ENCODE measurements around the gene EGFL6.

EGFL6 gene

GRCh38 chrX:13552892-13553291 is 16.5 kb upstream of the EGFL6 start:
- H3K36me3 ChIP-seq (ENCODE audit: control insufficient read depth in 2 of 2, insufficient read depth in 1 of 2, low read length in 2 of 2), result no peaks in the 10 kb centered on the region
- no peak overlapping the region for H3K27ac ChIP-seq (ENCODE audit: extremely low read depth, low read depth, low read length)
- TF ChIP-seq SCRT2 (tag by site-specific recombination; IDR thresholded peaks at IDR 0.05), result no peak
- peak; percentile 90 for TF ChIP-seq ZNF37A (tag by site-specific recombination; IDR thresholded peaks at IDR 0.05)
- ChIA-PET POLR2A (no interaction called here), CTCF (interaction anchor here (0.8 to 1.3 kb wide), 2 partner anchors 92 to 781 kb away, joined by 3 read pairs; no protein-coding TSS in a partner anchor)
- H3K9me3 ChIP-seq (ENCODE audit: control insufficient read depth, insufficient read depth, low read depth, low read length), result no peaks in the 10 kb centered on the region
- no peaks in the 10 kb centered on the region for H3K4me1 ChIP-seq (ENCODE audit: control insufficient read depth, insufficient read depth, low read length)
- H3K4me3 ChIP-seq (ENCODE audit: low read depth, low read length), result no peak overlapping the region

DNA sequence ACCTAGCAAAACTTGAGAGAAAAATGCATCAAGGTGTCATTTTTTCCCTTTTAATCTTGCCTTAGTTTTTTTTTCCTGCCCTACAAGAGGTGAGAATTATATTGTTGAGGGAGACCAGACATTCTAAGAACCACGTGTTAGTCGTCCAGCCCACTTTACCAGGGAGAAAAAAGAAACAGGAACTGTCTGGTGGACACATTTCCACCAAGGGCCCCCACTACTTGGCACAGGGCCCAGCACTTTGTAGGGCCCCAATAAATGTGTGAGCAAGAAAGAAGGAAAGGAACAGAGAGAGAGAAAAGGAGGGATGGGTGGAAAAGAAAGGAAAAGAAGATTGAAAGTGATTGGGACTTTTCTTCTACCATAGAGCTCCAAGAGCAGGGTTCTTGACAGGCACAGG is 3.9 kb upstream of the EGFL6 start:
- no peaks in the 10 kb centered on the region for H3K36me3 ChIP-seq (ENCODE audit: control insufficient read depth in 2 of 2, insufficient read depth in 1 of 2, low read length in 2 of 2)
- H3K27ac ChIP-seq (ENCODE audit: extremely low read depth, low read depth, low read length), result no peak overlapping the region
- H3K4me1 ChIP-seq (ENCODE audit: control insufficient read depth, insufficient read depth, low read length), result no peaks in the 10 kb centered on the region
- TF ChIP-seq HOXC10 (CRISPR knock-in tag; IDR thresholded peaks at IDR 0.05), result no peak
- TF ChIP-seq ZNF366 (tag by site-specific recombination; conservative IDR thresholded peaks at IDR 0.05), result no peak
- TF ChIP-seq ZNF140 (tag by site-specific recombination; IDR thresholded peaks at IDR 0.05), result no peak
- TF ChIP-seq ZNF660 (tag by site-specific recombination; IDR thresholded peaks at IDR 0.05), result no peak
- no peak for TF ChIP-seq ZFHX2 (tag by site-specific recombination; conservative IDR thresholded peaks at IDR 0.05)
- no peak for TF ChIP-seq SCRT2 (tag by site-specific recombination; IDR thresholded peaks at IDR 0.05)
- TF ChIP-seq KLF1 (tag by site-specific recombination; IDR thresholded peaks at IDR 0.05), result no peak
- TF ChIP-seq ZNF791 (tag by site-specific recombination; IDR thresholded peaks at IDR 0.05), result no peak
- no peak for TF ChIP-seq ZNF426 (tag by site-specific recombination; IDR thresholded peaks at IDR 0.05)
- no peak for TF ChIP-seq ZNF433 (tag by site-specific recombination; IDR thresholded peaks at IDR 0.05; ENCODE audit: low read depth)
- TF ChIP-seq, protein P1, sequence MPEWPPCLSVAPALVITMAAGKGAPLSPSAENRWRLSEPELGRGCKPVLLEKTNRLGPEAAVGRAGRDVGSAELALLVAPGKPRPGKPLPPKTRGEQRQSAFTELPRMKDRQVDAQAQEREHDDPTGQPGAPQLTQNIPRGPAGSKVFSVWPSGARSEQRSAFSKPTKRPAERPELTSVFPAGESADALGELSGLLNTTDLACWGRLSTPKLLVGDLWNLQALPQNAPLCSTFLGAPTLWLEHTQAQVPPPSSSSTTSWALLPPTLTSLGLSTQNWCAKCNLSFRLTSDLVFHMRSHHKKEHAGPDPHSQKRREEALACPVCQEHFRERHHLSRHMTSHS (tag by site-specific recombination; IDR thresholded peaks at IDR 0.05), result no peak
- no peak for TF ChIP-seq ZNF830 (tag by site-specific recombination; IDR thresholded peaks at IDR 0.05; ENCODE audit: low read depth)
- TF ChIP-seq ZNF785 (tag by site-specific recombination; IDR thresholded peaks at IDR 0.05), result no peak
- TF ChIP-seq, protein P2, sequence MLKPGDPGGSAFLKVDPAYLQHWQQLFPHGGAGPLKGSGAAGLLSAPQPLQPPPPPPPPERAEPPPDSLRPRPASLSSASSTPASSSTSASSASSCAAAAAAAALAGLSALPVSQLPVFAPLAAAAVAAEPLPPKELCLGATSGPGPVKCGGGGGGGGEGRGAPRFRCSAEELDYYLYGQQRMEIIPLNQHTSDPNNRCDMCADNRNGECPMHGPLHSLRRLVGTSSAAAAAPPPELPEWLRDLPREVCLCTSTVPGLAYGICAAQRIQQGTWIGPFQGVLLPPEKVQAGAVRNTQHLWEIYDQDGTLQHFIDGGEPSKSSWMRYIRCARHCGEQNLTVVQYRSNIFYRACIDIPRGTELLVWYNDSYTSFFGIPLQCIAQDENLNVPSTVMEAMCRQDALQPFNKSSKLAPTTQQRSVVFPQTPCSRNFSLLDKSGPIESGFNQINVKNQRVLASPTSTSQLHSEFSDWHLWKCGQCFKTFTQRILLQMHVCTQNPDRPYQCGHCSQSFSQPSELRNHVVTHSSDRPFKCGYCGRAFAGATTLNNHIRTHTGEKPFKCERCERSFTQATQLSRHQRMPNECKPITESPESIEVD (tag by site-specific recombination; IDR thresholded peaks at IDR 0.05), result no peak
- TF ChIP-seq ZNF354C (tag by site-specific recombination; IDR thresholded peaks at IDR 0.05; ENCODE audit: borderline replicate concordance, low read depth), result no peak
- no peak for TF ChIP-seq ZNF521 (tag by site-specific recombination; IDR thresholded peaks at IDR 0.05)
- H3K4me3 ChIP-seq (ENCODE audit: low read depth, low read length), result no peak overlapping the region
- POLR2A ChIA-PET, result no interaction called here
- CTCF ChIA-PET, result no interaction called here
- H3K9me3 ChIP-seq (ENCODE audit: control insufficient read depth, insufficient read depth, low read depth, low read length), result no peaks in the 10 kb centered on the region

DNA sequence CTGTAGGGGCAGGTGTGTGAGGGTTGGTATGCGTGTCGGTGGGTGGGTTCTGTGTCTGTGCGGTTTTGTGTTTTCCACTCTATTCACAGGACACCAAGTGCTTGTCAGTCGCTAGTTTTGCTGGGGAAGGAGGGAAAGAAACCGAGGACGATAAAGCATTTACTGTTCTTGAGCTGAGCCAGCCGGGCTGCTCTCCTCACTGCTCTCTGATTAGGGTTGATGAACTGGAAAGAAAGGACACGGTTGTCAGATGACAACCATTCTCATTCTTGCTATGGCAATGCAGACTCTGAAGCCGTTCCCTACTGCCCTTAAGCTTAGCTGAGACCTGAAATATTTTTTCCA is 832 bp downstream of the EGFL6 start:
- H3K4me1 ChIP-seq (ENCODE audit: control insufficient read depth, insufficient read depth, low read length), result peaks cover 2% of the 10 kb centered on the region; the same call in 1 of the 2 replicates
- H3K4me3 ChIP-seq (ENCODE audit: low read depth, low read length), result no peak overlapping the region
- CTCF ChIA-PET, result interaction anchor here (0.7 kb wide), 1 partner anchor 20 kb away, joined by 4 read pairs; no protein-coding TSS in a partner anchor
- H3K9me3 ChIP-seq (ENCODE audit: control insufficient read depth, insufficient read depth, low read depth, low read length), result no peaks in the 10 kb centered on the region
- no peak overlapping the region for H3K27ac ChIP-seq (ENCODE audit: extremely low read depth, low read depth, low read length)
- no peaks in the 10 kb centered on the region for H3K36me3 ChIP-seq (ENCODE audit: control insufficient read depth in 2 of 2, insufficient read depth in 1 of 2, low read length in 2 of 2)
- POLR2A ChIA-PET, result no interaction called here
- TF ChIP-seq GLIS2 (tag by site-specific recombination; IDR thresholded peaks at IDR 0.05) (no peak), ZNF560 (tag by site-specific recombination; IDR thresholded peaks at IDR 0.05; ENCODE audit: borderline replicate concordance) (no peak), ZNF629 (tag by site-specific recombination; IDR thresholded peaks at IDR 0.05) (no peak), ZNF366 (tag by site-specific recombination; conservative IDR thresholded peaks at IDR 0.05) (no peak), ZNF660 (tag by site-specific recombination; IDR thresholded peaks at IDR 0.05) (no peak), ZNF514 (tag by site-specific recombination; IDR thresholded peaks at IDR 0.05) (no peak), ZNF529 (tag by site-specific recombination; IDR thresholded peaks at IDR 0.05; ENCODE audit: insufficient replicate concordance) (no peak), KLF16 (tag by site-specific recombination; IDR thresholded peaks at IDR 0.05) (no peak), ZNF146 (tag by site-specific recombination; IDR thresholded peaks at IDR 0.05) (no peak), ZBTB17 (tag by site-specific recombination; IDR thresholded peaks at IDR 0.05) (no peak), ZNF785 (tag by site-specific recombination; IDR thresholded peaks at IDR 0.05) (no peak)
- TF ChIP-seq, protein P3, sequence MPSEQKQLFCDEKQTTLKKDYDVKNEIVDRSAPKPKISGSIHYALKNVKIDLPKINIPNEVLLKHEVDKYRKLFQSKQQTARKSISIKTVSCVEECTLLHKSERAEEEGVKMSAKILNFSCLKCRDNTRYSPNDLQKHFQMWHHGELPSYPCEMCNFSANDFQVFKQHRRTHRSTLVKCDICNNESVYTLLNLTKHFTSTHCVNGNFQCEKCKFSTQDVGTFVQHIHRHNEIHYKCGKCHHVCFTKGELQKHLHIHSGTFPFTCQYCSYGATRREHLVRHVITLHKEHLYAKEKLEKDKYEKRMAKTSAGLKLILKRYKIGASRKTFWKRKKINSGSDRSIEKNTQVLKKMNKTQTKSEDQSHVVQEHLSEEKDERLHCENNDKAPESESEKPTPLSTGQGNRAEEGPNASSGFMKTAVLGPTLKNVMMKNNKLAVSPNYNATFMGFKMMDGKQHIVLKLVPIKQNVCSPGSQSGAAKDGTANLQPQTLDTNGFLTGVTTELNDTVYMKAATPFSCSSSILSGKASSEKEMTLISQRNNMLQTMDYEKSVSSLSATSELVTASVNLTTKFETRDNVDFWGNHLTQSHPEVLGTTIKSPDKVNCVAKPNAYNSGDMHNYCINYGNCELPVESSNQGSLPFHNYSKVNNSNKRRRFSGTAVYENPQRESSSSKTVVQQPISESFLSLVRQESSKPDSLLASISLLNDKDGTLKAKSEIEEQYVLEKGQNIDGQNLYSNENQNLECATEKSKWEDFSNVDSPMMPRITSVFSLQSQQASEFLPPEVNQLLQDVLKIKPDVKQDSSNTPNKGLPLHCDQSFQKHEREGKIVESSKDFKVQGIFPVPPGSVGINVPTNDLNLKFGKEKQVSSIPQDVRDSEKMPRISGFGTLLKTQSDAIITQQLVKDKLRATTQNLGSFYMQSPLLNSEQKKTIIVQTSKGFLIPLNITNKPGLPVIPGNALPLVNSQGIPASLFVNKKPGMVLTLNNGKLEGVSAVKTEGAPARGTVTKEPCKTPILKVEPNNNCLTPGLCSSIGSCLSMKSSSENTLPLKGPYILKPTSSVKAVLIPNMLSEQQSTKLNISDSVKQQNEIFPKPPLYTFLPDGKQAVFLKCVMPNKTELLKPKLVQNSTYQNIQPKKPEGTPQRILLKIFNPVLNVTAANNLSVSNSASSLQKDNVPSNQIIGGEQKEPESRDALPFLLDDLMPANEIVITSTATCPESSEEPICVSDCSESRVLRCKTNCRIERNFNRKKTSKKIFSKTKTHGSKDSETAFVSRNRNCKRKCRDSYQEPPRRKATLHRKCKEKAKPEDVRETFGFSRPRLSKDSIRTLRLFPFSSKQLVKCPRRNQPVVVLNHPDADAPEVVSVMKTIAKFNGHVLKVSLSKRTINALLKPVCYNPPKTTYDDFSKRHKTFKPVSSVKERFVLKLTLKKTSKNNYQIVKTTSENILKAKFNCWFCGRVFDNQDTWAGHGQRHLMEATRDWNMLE (tag by site-specific recombination; conservative IDR thresholded peaks at IDR 0.05; ENCODE audit: low read depth), result no peak
